H9 (cell line): Measurements from ENCODE around the gene PLCXD3. TPM values are rescaled to one million over a fixed set of nuclear protein-coding genes. Genes with fewer than 3 reads are reported as not detected.

Source experiments
- DNase-seq: peaks from one replicate; pipeline ENCODE4 v3.0.0-alpha.2; 2017
- H2AFZ ChIP-seq: one replicate; pipeline ENCODE4 v1.6.1; 2013; ENCODE audit warnings: mild to moderate bottlenecking, low read length, control low read depth, moderate library complexity
- H2AK5ac ChIP-seq: 2 replicates; pipeline ENCODE4 v1.6.1; 2013; ENCODE audit warnings: low read length, control low read depth, mixed read lengths; ENCODE audit not compliant: insufficient read length
- H2BK120ac ChIP-seq: one replicate; pipeline ENCODE4 v1.6.1; 2013; ENCODE audit warnings: low read depth, mild to moderate bottlenecking, low read length, control low read depth, inconsistent platforms; ENCODE audit not compliant: poor library complexity, severe bottlenecking
- H2BK12ac ChIP-seq: 2 replicates; pipeline ENCODE4 v1.6.1; 2013; ENCODE audit warnings: low read length, control low read depth, mixed read lengths, low read depth; ENCODE audit not compliant: insufficient read length
- H2BK15ac ChIP-seq: 2 replicates; pipeline ENCODE4 v1.6.1; 2013; ENCODE audit warnings: low read depth, low read length, control low read depth
- H2BK20ac ChIP-seq: one replicate; pipeline ENCODE4 v1.6.1; 2013; ENCODE audit warnings: low read depth, mild to moderate bottlenecking, low read length, control low read depth, inconsistent platforms; ENCODE audit not compliant: poor library complexity, severe bottlenecking
- H2BK5ac ChIP-seq: 2 replicates; pipeline ENCODE4 v1.6.1; 2013; ENCODE audit warnings: low read length, control low read depth, mixed read lengths; ENCODE audit not compliant: insufficient read length
- H3K14ac ChIP-seq: 2 replicates; pipeline ENCODE4 v1.6.1; 2013; ENCODE audit warnings: low read length, control low read depth; ENCODE audit not compliant: insufficient read depth
- H3K18ac ChIP-seq: 2 replicates; pipeline ENCODE4 v1.6.1; 2013; ENCODE audit warnings: low read depth, mild to moderate bottlenecking, mixed read lengths, low read length, control low read depth; ENCODE audit not compliant: insufficient read length
- H3K23ac ChIP-seq: 2 replicates; pipeline ENCODE4 v1.6.1; 2013; ENCODE audit warnings: low read length, control low read depth, mixed read lengths, low read depth; ENCODE audit not compliant: insufficient read length
- H3K23me2 ChIP-seq: 2 replicates; pipeline ENCODE4 v1.6.1; 2013; ENCODE audit warnings: low read depth, mild to moderate bottlenecking, mixed read lengths, low read length, control low read depth; ENCODE audit not compliant: insufficient read length, poor library complexity, severe bottlenecking
- H3K27ac ChIP-seq: 2 replicates; pipeline ENCODE4 v1.5.1; 2013; ENCODE audit warnings: low read length, control low read depth, mixed read lengths, low read depth; ENCODE audit not compliant: insufficient read length
- H3K27me3 ChIP-seq: 2 replicates; pipeline ENCODE4 v1.6.1; 2013; ENCODE audit warnings: low read length, control low read depth, inconsistent platforms; ENCODE audit not compliant: insufficient read depth
- H3K4ac ChIP-seq: 2 replicates; pipeline ENCODE4 v1.6.1; 2013; ENCODE audit warnings: low read depth, mild to moderate bottlenecking, control low read depth, inconsistent platforms, low read length, moderate library complexity
- H3K4me1 ChIP-seq: 2 replicates; pipeline ENCODE4 v1.6.1; 2013; ENCODE audit warnings: low read length, control low read depth, inconsistent platforms; ENCODE audit not compliant: insufficient read depth
- H3K4me2 ChIP-seq: 2 replicates; pipeline ENCODE4 v1.6.1; 2013; ENCODE audit warnings: low read length, control low read depth, mixed read lengths; ENCODE audit not compliant: insufficient read length, insufficient read depth
- H3K56ac ChIP-seq: 2 replicates; pipeline ENCODE4 v1.6.1; 2013; ENCODE audit warnings: low read depth, mild to moderate bottlenecking, mixed read lengths, low read length, control low read depth; ENCODE audit not compliant: insufficient read length
- H3K79me1 ChIP-seq: 2 replicates; pipeline ENCODE4 v1.6.1; 2013; ENCODE audit warnings: low read depth, mild to moderate bottlenecking, moderate library complexity, low read length, control low read depth, inconsistent platforms; ENCODE audit not compliant: insufficient read depth, poor library complexity, severe bottlenecking
- H3K79me2 ChIP-seq: 2 replicates; pipeline ENCODE4 v1.6.1; 2013; ENCODE audit warnings: low read length, control low read depth, inconsistent platforms; ENCODE audit not compliant: insufficient read depth
- H3K9ac ChIP-seq: 2 replicates; pipeline ENCODE4 v1.6.1; 2013; ENCODE audit warnings: low read length, control low read depth, mixed read lengths; ENCODE audit not compliant: insufficient read length; ENCODE audit errors: extremely low read depth
- H3K9me3 ChIP-seq: one replicate; pipeline ENCODE4 v1.6.1; 2013; ENCODE audit warnings: low read depth, low read length, inconsistent platforms; ENCODE audit not compliant: control insufficient read depth
- H3T11ph ChIP-seq: one replicate; pipeline ENCODE4 v1.6.1; 2013; ENCODE audit warnings: mild to moderate bottlenecking, low read length, control low read depth, inconsistent platforms
- H4K20me1 ChIP-seq: one replicate; pipeline ENCODE4 v1.6.1; 2013; ENCODE audit not compliant: control insufficient read depth, insufficient read length, insufficient read depth
- H4K5ac ChIP-seq: 2 replicates; pipeline ENCODE4 v1.6.1; 2013; ENCODE audit warnings: low read depth, mild to moderate bottlenecking, mixed read lengths, low read length, control low read depth; ENCODE audit not compliant: insufficient read length
- H4K8ac ChIP-seq: replicated peaks from 2 replicates; pipeline ENCODE4 v1.6.1; 2013; ENCODE audit warnings: low read length, control low read depth, mixed read lengths, low read depth; ENCODE audit not compliant: insufficient read length
- H4K91ac ChIP-seq: 2 replicates; pipeline ENCODE4 v1.6.1; 2013; ENCODE audit warnings: low read depth, mild to moderate bottlenecking, moderate library complexity, mixed read lengths, low read length, control low read depth; ENCODE audit not compliant: insufficient read length
- H3K27ac Mint-ChIP-seq, 3 experiments: 2 replicates in 2 of 3; 3 replicates in 1 of 3; pipeline ENCODE4 v1.8.0; 2020 to 2021; ENCODE audit warnings: mixed read lengths in 3 of 3, mild to moderate bottlenecking in 1 of 3, moderate library complexity in 1 of 3
- H3K27me3 Mint-ChIP-seq: 2 replicates; pipeline ENCODE4 v1.8.0; 2021; ENCODE audit warnings: low read depth, mild to moderate bottlenecking, moderate library complexity, mixed read lengths
- H3K36me3 Mint-ChIP-seq, 3 experiments: 2 replicates in 2 of 3; 3 replicates in 1 of 3; pipeline ENCODE4 v1.8.0; 2020 to 2021; ENCODE audit warnings: low read depth in 3 of 3, mixed read lengths in 3 of 3; ENCODE audit not compliant: insufficient read depth in 1 of 3
- H3K4me1 Mint-ChIP-seq, 2 experiments: 2 replicates each; pipeline ENCODE4 v1.8.0; 2020; ENCODE audit warnings: mixed read lengths in 2 of 2
- H3K4me3 Mint-ChIP-seq, 2 experiments: 2 replicates in 1 of 2; 3 replicates in 1 of 2; pipeline ENCODE4 v1.8.0; 2020 to 2021; ENCODE audit warnings: mild to moderate bottlenecking in 2 of 2, mixed read lengths in 2 of 2, moderate library complexity in 1 of 2
- H3K9me3 Mint-ChIP-seq, 2 experiments: 2 replicates in 1 of 2; 3 replicates in 1 of 2; pipeline ENCODE4 v1.8.0; 2020; ENCODE audit warnings: mild to moderate bottlenecking in 2 of 2, mixed read lengths in 2 of 2, moderate library complexity in 1 of 2
- WGBS: extraction: QIAGEN DNeasy Blood & Tissue Kit; methylation state at CpG from one replicate; pipeline ENCODE4 v1.1.7; 2013; ENCODE audit warnings: missing lambda C conversion rate, low lambda C conversion rate, mixed read lengths; ENCODE audit not compliant: insufficient read length; ENCODE audit errors: extremely low coverage; 5-methylcytosine and 5-hydroxymethylcytosine counted together
- total RNA-seq: library from RNA; stranded (reverse); gene quantifications from 2 replicates; pipeline ENCODE4 v1.2.1, GENCODE V29; 2021
- TF ChIP-seq, protein P1 (sequence below): fragments of 200-600 bp; sonication (generic); conservative IDR thresholded peaks from 3 replicates; pipeline ENCODE4 v1.8.0; 2021; ENCODE audit warnings: antibody characterized with exemption, mild to moderate bottlenecking

Gene PLCXD3
- total RNA-seq, 1 experiment from 2014 or later = not detected

GRCh38 chr5:41527201-41527779 lies 16.9 kb upstream of the PLCXD3 start:
- no peak for DNase-seq
- Histone ChIP-seq H2BK20ac (no peak overlapping the region), H3K23ac (no peak overlapping the region), H2AFZ (no peak overlapping the region), H2AK5ac (no peak overlapping the region), H2BK5ac (no peak overlapping the region), H2BK15ac (no peak overlapping the region), H4K20me1 (no peaks in the 10 kb centered on the region), H3K23me2 (no peaks in the 10 kb centered on the region), H2BK12ac (no peak overlapping the region), H3K4me2 (no peak overlapping the region), H2BK120ac (no peak overlapping the region), H3K79me1 (no peaks in the 10 kb centered on the region), H3K9ac (no peak overlapping the region), H3K9me3 (no peaks in the 10 kb centered on the region), H4K91ac (no peak overlapping the region), H3T11ph (no peak overlapping the region), H3K14ac (no peak overlapping the region), H3K27me3 (no peaks in the 10 kb centered on the region), H3K56ac (no peak overlapping the region), H4K5ac (no peak overlapping the region), H3K79me2 (no peaks in the 10 kb centered on the region), H4K8ac (no peak overlapping the region), H3K4me1 (no peaks in the 10 kb centered on the region; the same call in 1 of the 2 replicates), H3K18ac (no peak overlapping the region), H3K27ac (no peak overlapping the region), H3K4ac (no peak overlapping the region)
- TF ChIP-seq, protein P1, sequence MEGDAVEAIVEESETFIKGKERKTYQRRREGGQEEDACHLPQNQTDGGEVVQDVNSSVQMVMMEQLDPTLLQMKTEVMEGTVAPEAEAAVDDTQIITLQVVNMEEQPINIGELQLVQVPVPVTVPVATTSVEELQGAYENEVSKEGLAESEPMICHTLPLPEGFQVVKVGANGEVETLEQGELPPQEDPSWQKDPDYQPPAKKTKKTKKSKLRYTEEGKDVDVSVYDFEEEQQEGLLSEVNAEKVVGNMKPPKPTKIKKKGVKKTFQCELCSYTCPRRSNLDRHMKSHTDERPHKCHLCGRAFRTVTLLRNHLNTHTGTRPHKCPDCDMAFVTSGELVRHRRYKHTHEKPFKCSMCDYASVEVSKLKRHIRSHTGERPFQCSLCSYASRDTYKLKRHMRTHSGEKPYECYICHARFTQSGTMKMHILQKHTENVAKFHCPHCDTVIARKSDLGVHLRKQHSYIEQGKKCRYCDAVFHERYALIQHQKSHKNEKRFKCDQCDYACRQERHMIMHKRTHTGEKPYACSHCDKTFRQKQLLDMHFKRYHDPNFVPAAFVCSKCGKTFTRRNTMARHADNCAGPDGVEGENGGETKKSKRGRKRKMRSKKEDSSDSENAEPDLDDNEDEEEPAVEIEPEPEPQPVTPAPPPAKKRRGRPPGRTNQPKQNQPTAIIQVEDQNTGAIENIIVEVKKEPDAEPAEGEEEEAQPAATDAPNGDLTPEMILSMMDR = no peak
- Mint-ChIP-seq H3K4me1 (peaks cover 5% of the 10 kb centered on the region in 2 experiments), H3K27ac (no peak overlapping the region), H3K4me3 (no peak overlapping the region), H3K27me3 (no peaks in the 10 kb centered on the region), H3K36me3 (no peaks in the 10 kb centered on the region), H3K9me3 (no peaks in the 10 kb centered on the region)
- WGBS = no CpG with 5 or more reads among the region's 5 CpGs
